Heart left ventricle (tissue), 16 donors: ENCODE measurements around the gene RHOA. TPM values are rescaled to one million over a fixed set of nuclear protein-coding genes. Genes with fewer than 3 reads are reported as not detected.
A peak's percentile ranks its signal among the peaks of the same experiment; 100 is the strongest.

ENCODE experiments used
- ATAC-seq, 4 donors: fragments of 200-7000 bp; cut with Tn5 transposase; one replicate each; pipeline ENCODE4 v1.9.1; 2020 to 2022; ENCODE audit warnings: moderate library complexity in 4 of 4, mild to moderate bottlenecking in 3 of 4, moderate number of reproducible peaks in 1 of 4
- DNase-seq, 5 donors: peaks; one replicate each; pipeline ENCODE4 v3.0.0-alpha.2; 2020
- H3K27ac ChIP-seq, 12 donors: fragments of 200-600 bp; sonication (generic) in 4 of 12; one replicate each; pipeline versions ENCODE4 v1.5.0 to v1.8.0; 2016 to 2022; ENCODE audit warnings: mild to moderate bottlenecking in 2 of 12
- H3K27me3 ChIP-seq, 9 donors: fragments of 200-600 bp; sonication (generic) in 2 of 9; one replicate each; pipeline versions ENCODE4 v1.5.1 to v1.8.0; 2016 to 2022; ENCODE audit warnings: mild to moderate bottlenecking in 3 of 9
- H3K36me3 ChIP-seq, 9 donors: fragments of 200-600 bp; sonication (generic) in 2 of 9; one replicate each; pipeline versions ENCODE4 v1.5.0 to v1.8.0; 2018 to 2022; ENCODE audit warnings: mild to moderate bottlenecking in 2 of 9
- H3K4me1 ChIP-seq, 12 donors: fragments of 200-600 bp; sonication (generic) in 4 of 12; one replicate each; pipeline versions ENCODE4 v1.5.0 to v1.8.0; 2016 to 2022; ENCODE audit warnings: mild to moderate bottlenecking in 3 of 12
- H3K4me3 ChIP-seq, 12 donors: fragments of 200-600 bp; sonication (generic) in 4 of 12; one replicate each; pipeline versions ENCODE4 v1.5.0 to v1.8.0; 2017 to 2022; ENCODE audit warnings: mild to moderate bottlenecking in 9 of 12, moderate library complexity in 4 of 12
- H3K9me3 ChIP-seq, 12 donors: fragments of 200-600 bp; sonication (generic) in 4 of 12; one replicate each; pipeline versions ENCODE4 v1.5.0 to v1.8.0; 2016 to 2022; ENCODE audit warnings: mild to moderate bottlenecking in 1 of 12
- CTCF ChIP-seq, 12 donors: fragments of 200-600 bp; sonication (generic) in 4 of 12; IDR thresholded peaks; one replicate each; pipeline versions ENCODE4 v1.5.0 to v1.8.0; 2018 to 2022; ENCODE audit warnings: antibody characterized with exemption in 12 of 12, mild to moderate bottlenecking in 5 of 12
- POLR2A ChIP-seq, 2 donors: fragments of 450-650 bp; IDR thresholded peaks; one replicate each; pipeline ENCODE4 v1.6.1; 2017; ENCODE audit warnings: antibody characterized with exemption in 2 of 2, mild to moderate bottlenecking in 2 of 2, moderate library complexity in 2 of 2
- WGBS, 4 donors: extraction: QIAGEN DNeasy Blood & Tissue Kit in 2 of 4; methylation state at CpG; one replicate each; pipeline versions ENCODE4 v1.1.5 to v1.1.7; 2013 to 2018; 5-methylcytosine and 5-hydroxymethylcytosine counted together
- intact Hi-C, 10 donors: fragments of 100-400 bp; cut with DNase I; formaldehyde crosslinking; loops; one replicate each; pipeline versions ENCODE4 v1.11.1 to v1.14.2; 2022
- polyA plus RNA-seq, 2 donors: library from polyadenylated mRNA; stranded (reverse); fragments of 200-250 nt; gene quantifications; one replicate each; pipeline ENCODE4 v1.2.3, GENCODE V29; 2013
- total RNA-seq, 9 donors: library from RNA; depleted of rRNA in 2 of 9; stranded (reverse); fragments of >200 nt in 2 of 9; fragmentation: NEBNext Ultra II Directional in 3 of 9; extraction: Animal tissue kit (Norgen Biotek cat#: 25700) in 3 of 9; gene quantifications; one replicate each; pipeline versions ENCODE4 v1.1.0 to v1.2.4, GENCODE V29; 2016 to 2023
- donor health status: ischemic (EF 13 %, LVEDD 7.1; RV severe dilation, severe dysfunction).
- donor health status: healthy with polysubstance abuse.
- donor health status: DM: no; HTN: yes; CAD: no.
- donor health status: DM: no; HTN: no; CAD: no.
- donor health status: ischemic (EF 25% LVEDD 6.9; RV normal size, moderate dysfunction).
- donor health status: ischemic (EF 25% LVEDD 5.7; RV mildly dilated, moderate dysfunction).
- donor health status: healthy.
- donor health status: DM: yes; HTN: yes; CAD: no.
- donor health status: ischemic (EF 35%, LVEDD 5.7; RV mildly dilated, moderate dysfunction).
- donor health status: nonischemic (EF 11% LVEDD 7.7; RV severe dilation, severe dysfunction).
- donor health status: DM: yes; HTN: yes; CAD: no.
- donor health status: PGD.
- donor health status: ischemic (EF 29% LVEDD 5.4; RV normal size, mild dysfunction).
- donor health status: nonischemic (EF 23%, LVEDD 6.1; RV moderate dilation, normal function).

RHOA gene
- total and polyA plus RNA-seq, 11 donors, result 106 to 479 (median 291) TPM

GRCh38 chr3:49413338-49413734, 1.6 kb upstream of the RHOA start:
- peak overlapping the region in 10 of 12 donors; percentile 67 to 99 (median 89) for H3K4me3 ChIP-seq
- H3K27me3 ChIP-seq, result no peaks in the 10 kb centered on the region
- no peak for TF ChIP-seq CTCF (IDR thresholded peaks at IDR 0.05)
- 60 to 70% (median 68%) methylated on average over 6 of the region's 6 CpGs for WGBS, 4 donors
- intact Hi-C loops, result loop anchor here in 8 of 10 donors (2.0 to 10.0 kb wide), 7 partner anchors 13 to 249 kb away; partner anchors contain the start of genes GPX1 (in 5 of the 8), USP4 (in 4 of the 8), CCDC71 (in 1 of the 8) and NICN1 (in 1 of the 8)
- H3K27ac ChIP-seq, result peak overlapping the region in 10 of 12 donors; percentile 90 to 98 (median 95)
- ATAC-seq, result no peak
- H3K4me1 ChIP-seq, result peaks cover 7 to 75% (median 40%) of the 10 kb centered on the region in 12 donors
- peaks cover 0 to 34% (median 22%) of the 10 kb centered on the region in 9 donors for H3K36me3 ChIP-seq
- H3K9me3 ChIP-seq, result no peaks in the 10 kb centered on the region
- DNase-seq, result no peak

- DNase-seq (no peak), ATAC-seq (peak in 1 of 4 donors; percentile 2)
- H3K4me3 ChIP-seq, result peak overlapping the region; percentile 55 to 99 (median 82)
- H3K9me3 ChIP-seq, result no peaks in the 10 kb centered on the region
- intact Hi-C loops, result loop anchor here in 8 of 10 donors (1.0 to 10.0 kb wide), 8 partner anchors 14 to 248 kb away; partner anchors contain the start of genes GPX1 (in 6 of the 8), USP4 (in 4 of the 8), CCDC71 (in 1 of the 8) and NICN1 (in 1 of the 8)
- 23 to 29% (median 27%) methylated on average over 13 to 16 of the region's 16 CpGs for WGBS, 4 donors
- TF ChIP-seq CTCF (IDR thresholded peaks at IDR 0.05) (no peak), POLR2A (IDR thresholded peaks at IDR 0.05) (no peak)
- peaks cover 7 to 79% (median 45%) of the 10 kb centered on the region in 12 donors for H3K4me1 ChIP-seq
- H3K27ac ChIP-seq, result peak overlapping the region; percentile 87 to 98 (median 94)
- peaks cover 0 to 31% (median 22%) of the 10 kb centered on the region in 9 donors for H3K36me3 ChIP-seq
- no peaks in the 10 kb centered on the region for H3K27me3 ChIP-seq
Observed at GRCh38 chr3:49412632-49413337, 1.0 kb upstream of the RHOA start.

GRCh38 chr3:49411535-49411967, 225 bp downstream of the RHOA start:
- intact Hi-C loops, result loop anchor here in 8 of 10 donors (2.0 to 10.0 kb wide), 5 partner anchors 53 to 247 kb away; partner anchors contain the start of genes GPX1 (in 6 of the 8), USP4 (in 3 of the 8) and CCDC71 (in 1 of the 8)
- H3K27me3 ChIP-seq, result no peaks in the 10 kb centered on the region
- no peak for TF ChIP-seq POLR2A (IDR thresholded peaks at IDR 0.05)
- peak in 1 of 12 donors; percentile 13 for TF ChIP-seq CTCF (IDR thresholded peaks at IDR 0.05)
- H3K27ac ChIP-seq, result peak overlapping the region; percentile 91 to 99 (median 98)
- ATAC-seq, result peak in 2 of 4 donors; percentile 33 to 37
- WGBS, 4 donors, result 0 to 1% (median 0%) methylated on average over 9 to 59 of the region's 59 CpGs
- H3K4me1 ChIP-seq, result peaks cover 4 to 79% (median 55%) of the 10 kb centered on the region in 12 donors
- peak; percentile 55 to 80 (median 66) for DNase-seq
- H3K36me3 ChIP-seq, result peaks cover 0 to 23% (median 13%) of the 10 kb centered on the region in 9 donors
- H3K4me3 ChIP-seq, result peak overlapping the region; percentile 67 to 99 (median 86)
- H3K9me3 ChIP-seq, result no peaks in the 10 kb centered on the region
